GM19467 (cell line): ENCODE measurements around the gene SNX5.

Experiments used
- ATAC-seq: cut with Tn5 transposase; IDR thresholded peaks from one replicate; pipeline ENCODE4 v1.9.1; 2021; ENCODE audit warnings: mild to moderate bottlenecking, moderate library complexity; ENCODE audit not compliant: unreplicated experiment

Gene SNX5

GRCh38 chr20:17993546-17993945 is 25.0 kb upstream of the SNX5 start:
- ATAC-seq, result no peak

GRCh38 chr20:17992847-17993513 is 24.4 kb upstream of the SNX5 start:
- ATAC-seq, result no peak

- ATAC-seq, result no peak
Observed at GRCh38 chr20:17992224-17992637, 23.6 kb upstream of the SNX5 start.

GRCh38 chr20:17990278-17990972 is 21.8 kb upstream of the SNX5 start:
- ATAC-seq, result no peak

- no peak for ATAC-seq
Observed at GRCh38 chr20:17987988-17988387, 19.4 kb upstream of the SNX5 start.

- no peak for ATAC-seq
Observed at GRCh38 chr20:17985388-17986018, 16.9 kb upstream of the SNX5 start.

GRCh38 chr20:17976305-17976704 is 7.7 kb upstream of the SNX5 start:
- ATAC-seq, result no peak

- ATAC-seq, result no peak
Observed at GRCh38 chr20:17972121-17972520, 3.5 kb upstream of the SNX5 start.

- no peak for ATAC-seq
Observed at GRCh38 chr20:17971300-17972013, 2.9 kb upstream of the SNX5 start.

- no peak for ATAC-seq
Observed at GRCh38 chr20:17969884-17970409, 1.4 kb upstream of the SNX5 start.

- peak; percentile 7 for ATAC-seq
Observed at GRCh38 chr20:17969278-17969883, 787 bp upstream of the SNX5 start.

- ATAC-seq, result no peak
Observed at GRCh38 chr20:17967521-17968365, 851 bp downstream of the SNX5 start.

GRCh38 chr20:17966432-17967310 is 1.9 kb downstream of the SNX5 start:
- ATAC-seq, result no peak

- no peak for ATAC-seq
Observed at GRCh38 chr20:17965042-17965697, 3.4 kb downstream of the SNX5 start.

GRCh38 chr20:17964632-17965031 is 4.0 kb downstream of the SNX5 start:
- no peak for ATAC-seq

GRCh38 chr20:17964073-17964472 is 4.5 kb downstream of the SNX5 start:
- no peak for ATAC-seq

- no peak for ATAC-seq
Observed at GRCh38 chr20:17963114-17963897, 5.3 kb downstream of the SNX5 start.

- no peak for ATAC-seq
Observed at GRCh38 chr20:17961587-17961940, 7.0 kb downstream of the SNX5 start.
